HepG2 (cell line): ENCODE measurements around the gene TTC39C. TPM values are rescaled to one million over a fixed set of nuclear protein-coding genes. Genes with fewer than 3 reads are reported as not detected.

Source experiments
- AKNA ChIP-seq: sonication (generic); formaldehyde crosslinking; IDR thresholded peaks from 2 replicates; pipeline ENCODE4 v1.4.0; 2020; ENCODE audit warnings: missing genetic modification reagents, borderline replicate concordance
- CENPBD1 ChIP-seq: sonication (generic); formaldehyde crosslinking; IDR thresholded peaks from 2 replicates; pipeline ENCODE4 v1.8.0; 2022; ENCODE audit warnings: missing genetic modification reagents, low read depth, mild to moderate bottlenecking, borderline replicate concordance
- CHD4 ChIP-seq: fragments of 200-600 bp; sonication (generic); IDR thresholded peaks from 2 replicates; pipeline ENCODE4 v1.7.0; 2017; ENCODE audit warnings: mild to moderate bottlenecking, low read length, borderline replicate concordance
- DNMT1 ChIP-seq: sonication (generic); formaldehyde crosslinking; IDR thresholded peaks from 2 replicates; pipeline ENCODE4 v1.5.1; 2020; ENCODE audit warnings: mild to moderate bottlenecking, missing genetic modification reagents
- HMGXB3 ChIP-seq: sonication (generic); formaldehyde crosslinking; IDR thresholded peaks from 2 replicates; pipeline ENCODE4 v1.4.0; 2020; ENCODE audit warnings: missing genetic modification reagents, borderline replicate concordance
- JUN ChIP-seq: sonication (generic); formaldehyde crosslinking; IDR thresholded peaks from 2 replicates; pipeline ENCODE4 v1.4.0; 2020; ENCODE audit warnings: mild to moderate bottlenecking, missing genetic modification reagents
- KLF12 ChIP-seq: sonication (generic); formaldehyde crosslinking; IDR thresholded peaks from 2 replicates; pipeline ENCODE4 v1.4.0; 2020; ENCODE audit warnings: missing genetic modification reagents, borderline replicate concordance
- MIXL1 ChIP-seq: IDR thresholded peaks from 2 replicates; pipeline ENCODE4 v1.6.1; 2016
- NAIF1 ChIP-seq: sonication (generic); formaldehyde crosslinking; IDR thresholded peaks from 2 replicates; pipeline ENCODE4 v1.5.0; 2020; ENCODE audit warnings: mild to moderate bottlenecking, missing genetic modification reagents, borderline replicate concordance
- NFKBIZ ChIP-seq: IDR thresholded peaks from 2 replicates; pipeline ENCODE4 v1.6.1; 2018; ENCODE audit warnings: missing genetic modification reagents, missing compliant biosample characterization
- NPAS2 ChIP-seq: sonication (generic); formaldehyde crosslinking; IDR thresholded peaks from 2 replicates; pipeline ENCODE4 v1.8.0; 2022; ENCODE audit warnings: mild to moderate bottlenecking, missing genetic modification reagents, borderline replicate concordance
- SP1 ChIP-seq, 2 experiments: fragments of 450-650 bp in 1 of 2; sonication (generic) in 1 of 2; formaldehyde crosslinking in 1 of 2; IDR thresholded peaks; 2 replicates each; pipeline versions ENCODE4 v1.4.0 to v1.6.1; 2016 to 2020; ENCODE audit warnings: missing genetic modification reagents in 1 of 2
- ZNF773 ChIP-seq: sonication (generic); formaldehyde crosslinking; IDR thresholded peaks from 2 replicates; pipeline ENCODE4 v1.4.0; 2020; ENCODE audit warnings: missing genetic modification reagents, borderline replicate concordance
- ZNF792 ChIP-seq: IDR thresholded peaks from 2 replicates; pipeline ENCODE4 v1.6.1; 2016
- ZNF879 ChIP-seq: sonication (generic); formaldehyde crosslinking; IDR thresholded peaks from 2 replicates; pipeline ENCODE4 v1.8.1; 2023; ENCODE audit warnings: missing genetic modification reagents
- ZXDC ChIP-seq: sonication (generic); formaldehyde crosslinking; IDR thresholded peaks from 2 replicates; pipeline ENCODE4 v1.5.0; 2020; ENCODE audit warnings: mild to moderate bottlenecking, missing genetic modification reagents
- polyA plus RNA-seq, 8 experiments: library from polyadenylated mRNA; depleted of rRNA in 3 of 8; stranded (reverse) in 7 of 8; unstranded in 1 of 8; fragments of >200 nt; fragmentation: Illumina TruSeq in 4 of 8; extraction: Trizol in 4 of 8; gene quantifications; 2 replicates each; pipeline versions ENCODE4 v1.2.1 to v1.2.3, GENCODE V29; 2011 to 2016; ENCODE audit warnings: low read depth in 4 of 8, missing spikeins in 1 of 8, mixed read lengths in 1 of 8; ENCODE audit not compliant: insufficient read depth in 1 of 8
- total RNA-seq, 5 experiments: library from RNA; depleted of rRNA; stranded (reverse); fragments of >200 nt; fragmentation: Illumina TruSeq; extraction: Trizol; gene quantifications; 2 replicates each; pipeline ENCODE4 v1.2.3, GENCODE V29; 2016; ENCODE audit warnings: low read depth in 1 of 5

TTC39C gene
- total and polyA plus RNA-seq, 2 of the 13 experiments (the other 11 are each of a cell fraction or from before 2014, with no cell fraction given) = 19.1 to 25.9 TPM

GRCh38 chr18:24075767-24076597, 61.4 kb downstream of the TTC39C start (continued):
- no peak; the same call in 1 of the 2 replicates for TF ChIP-seq HMGXB3 (CRISPR knock-in tag)
- TF ChIP-seq NFKBIZ (CRISPR knock-in tag) = no peak
- peak; percentile 90 for TF ChIP-seq MIXL1 (CRISPR knock-in tag)
- no peak for TF ChIP-seq CENPBD1 (CRISPR knock-in tag)
- no peak for TF ChIP-seq ZNF773 (CRISPR knock-in tag)
- no peak for TF ChIP-seq SP1 (IDR thresholded peaks at IDR 0.05)
- TF ChIP-seq SP1 (CRISPR knock-in tag; IDR thresholded peaks at IDR 0.05) = no peak
- TF ChIP-seq KLF12 (CRISPR knock-in tag) = no peak
- TF ChIP-seq NAIF1 (CRISPR knock-in tag) = no peak
- TF ChIP-seq CHD4 = peak; percentile 45; the same call in 1 of the 2 replicates
- TF ChIP-seq AKNA (CRISPR knock-in tag) = no peak
- TF ChIP-seq ZXDC (CRISPR knock-in tag) = no peak
- no peak for TF ChIP-seq ZNF879 (CRISPR knock-in tag)
- peak; percentile 86; the same call in 1 of the 2 replicates for TF ChIP-seq JUN
- no peak for TF ChIP-seq NPAS2 (CRISPR knock-in tag)
- TF ChIP-seq ZNF792 (CRISPR knock-in tag) = peak; percentile 74; the same call in 1 of the 2 replicates
- no peak for TF ChIP-seq DNMT1 (CRISPR knock-in tag)
